Neural cell (in vitro differentiated cells): ENCODE measurements around the gene KBTBD13. TPM values are rescaled to one million over a fixed set of nuclear protein-coding genes. Genes with fewer than 3 reads are reported as not detected.

Experiments used
- H2AFZ ChIP-seq: fragments of 200-600, 300-800 bp; sonication (generic), shearing (Covaris generic); 2 replicates; pipeline ENCODE4 v1.6.0; 2014; ENCODE audit warnings: low read depth, mild to moderate bottlenecking, antibody characterized with exemption, low read length, moderate library complexity
- H3F3A ChIP-seq: fragments of 200-600 bp; shearing (Covaris generic); 2 replicates; pipeline ENCODE4 v1.6.1; 2016; ENCODE audit warnings: mild to moderate bottlenecking, moderate library complexity, mixed read lengths, antibody characterized with exemption, low read length; ENCODE audit not compliant: insufficient read depth, poor library complexity, severe bottlenecking
- H3K27ac ChIP-seq: fragments of 200-600, 300-800 bp; sonication (generic), shearing (Covaris generic); 2 replicates; pipeline ENCODE4 v1.5.1; 2014; ENCODE audit warnings: mild to moderate bottlenecking, low read length, moderate library complexity
- H3K27me3 ChIP-seq: fragments of 300-800, 200-600 bp; sonication (generic), shearing (Covaris generic); 2 replicates; pipeline ENCODE4 v1.6.0; 2014; ENCODE audit warnings: mild to moderate bottlenecking, low read depth, low read length, moderate library complexity; ENCODE audit not compliant: insufficient read depth
- H3K36me3 ChIP-seq: fragments of 300-800, 200-600 bp; sonication (generic), shearing (Covaris generic); 2 replicates; pipeline ENCODE4 v1.5.1; 2014; ENCODE audit warnings: mild to moderate bottlenecking, antibody characterized with exemption, low read length, moderate library complexity; ENCODE audit not compliant: insufficient read depth
- H3K4me2 ChIP-seq: fragments of 300-800, 200-600 bp; sonication (generic), shearing (Covaris generic); 2 replicates; pipeline ENCODE4 v1.6.0; 2014; ENCODE audit warnings: mild to moderate bottlenecking, low read length
- H3K4me3 ChIP-seq: fragments of 300-800, 200-600 bp; sonication (generic), shearing (Covaris generic); 2 replicates; pipeline ENCODE4 v1.5.1; 2014; ENCODE audit warnings: mild to moderate bottlenecking, low read length, moderate library complexity
- H3K79me2 ChIP-seq: fragments of 200-600 bp; shearing (Covaris generic); replicated peaks from 2 replicates; pipeline ENCODE4 v1.6.0; 2014; ENCODE audit warnings: mild to moderate bottlenecking, low read length, moderate library complexity; ENCODE audit not compliant: insufficient read depth
- H3K9ac ChIP-seq: fragments of 300-800, 200-600 bp; sonication (generic), shearing (Covaris generic); 2 replicates; pipeline ENCODE4 v1.6.1; 2016; ENCODE audit warnings: mild to moderate bottlenecking, low read length, mixed read lengths
- H3K9me2 ChIP-seq: fragments of 200-600 bp; shearing (Covaris generic); 2 replicates; pipeline ENCODE4 v1.6.1; 2016; ENCODE audit warnings: mild to moderate bottlenecking, low read length, mixed read lengths; ENCODE audit not compliant: insufficient read depth
- H3K9me3 ChIP-seq: fragments of 200-600, 300-800 bp; sonication (generic), shearing (Covaris generic); 2 replicates; pipeline ENCODE4 v1.6.1; 2016; ENCODE audit warnings: mild to moderate bottlenecking, mixed run types, low read length, moderate library complexity, mixed read lengths
- H4K20me1 ChIP-seq: fragments of 200-600 bp; shearing (Covaris generic); 2 replicates; pipeline ENCODE4 v1.6.1; 2016; ENCODE audit warnings: mild to moderate bottlenecking, mixed run types; ENCODE audit not compliant: insufficient read depth
- EP300 ChIP-seq: fragments of 450-650 bp; conservative IDR thresholded peaks from 2 replicates; pipeline ENCODE4 v1.6.1; 2014; ENCODE audit warnings: antibody characterized with exemption, mild to moderate bottlenecking, moderate library complexity; ENCODE audit not compliant: poor library complexity, severe bottlenecking
- EZH2 ChIP-seq: fragments of 200-600, 300-800 bp; shearing (Covaris generic), sonication (generic); IDR thresholded peaks from 2 replicates; pipeline ENCODE4 v1.6.1; 2014; ENCODE audit warnings: antibody characterized with exemption, low read length, borderline replicate concordance, mild to moderate bottlenecking; ENCODE audit not compliant: insufficient read depth, poor library complexity, severe bottlenecking
- MXI1 ChIP-seq: fragments of 450-650 bp; conservative IDR thresholded peaks from 2 replicates; pipeline ENCODE4 v1.6.1; 2014; ENCODE audit warnings: antibody characterized with exemption, mild to moderate bottlenecking; ENCODE audit not compliant: poor library complexity, severe bottlenecking
- POLR2AphosphoS5 ChIP-seq: IDR thresholded peaks from 2 replicates; pipeline ENCODE4 v1.6.1; 2012
- RAD21 ChIP-seq: fragments of 450-650 bp; conservative IDR thresholded peaks from 2 replicates; pipeline ENCODE4 v1.6.1; 2014; ENCODE audit warnings: antibody characterized with exemption, mild to moderate bottlenecking, moderate library complexity
- REST ChIP-seq: IDR thresholded peaks from 2 replicates; pipeline ENCODE4 v1.6.1; 2012; ENCODE audit warnings: borderline replicate concordance
- SMC3 ChIP-seq: fragments of 450-650 bp; conservative IDR thresholded peaks from 2 replicates; pipeline ENCODE4 v1.6.1; 2014; ENCODE audit warnings: antibody characterized with exemption, mild to moderate bottlenecking, moderate library complexity; ENCODE audit not compliant: poor library complexity
- TAF1 ChIP-seq: IDR thresholded peaks from 2 replicates; pipeline ENCODE4 v1.6.1; 2012; ENCODE audit warnings: low read depth
- polyA plus RNA-seq: library from polyadenylated mRNA; depleted of rRNA; stranded (reverse); fragments of >200 nt; gene quantifications from 2 replicates; pipeline ENCODE4 v1.2.3, GENCODE V29; 2014
- TF ChIP-seq, protein P1 (sequence below): fragments of 450-650 bp; IDR thresholded peaks from 2 replicates; pipeline ENCODE4 v1.5.1; 2014; ENCODE audit warnings: antibody characterized with exemption, mild to moderate bottlenecking, moderate library complexity; ENCODE audit not compliant: poor library complexity, severe bottlenecking

Gene KBTBD13
- polyA plus RNA-seq, 1 donor from 2014 or later: not detected

GRCh38 chr15:65102912-65103311, 26.4 kb downstream of the KBTBD13 start:
- Histone ChIP-seq H3K36me3 (no peaks in the 10 kb centered on the region), H3K4me3 (no peak overlapping the region), H4K20me1 (no peaks in the 10 kb centered on the region), H3F3A (no peaks in the 10 kb centered on the region), H3K27ac (no peak overlapping the region), H3K9me3 (no peaks in the 10 kb centered on the region), H3K9me2 (no peaks in the 10 kb centered on the region), H2AFZ (no peak overlapping the region), H3K9ac (no peak overlapping the region), H3K4me2 (no peak overlapping the region), H3K27me3 (peaks cover 14% of the 10 kb centered on the region), H3K79me2 (no peaks in the 10 kb centered on the region)
- TF ChIP-seq RAD21: no peak

DNA sequence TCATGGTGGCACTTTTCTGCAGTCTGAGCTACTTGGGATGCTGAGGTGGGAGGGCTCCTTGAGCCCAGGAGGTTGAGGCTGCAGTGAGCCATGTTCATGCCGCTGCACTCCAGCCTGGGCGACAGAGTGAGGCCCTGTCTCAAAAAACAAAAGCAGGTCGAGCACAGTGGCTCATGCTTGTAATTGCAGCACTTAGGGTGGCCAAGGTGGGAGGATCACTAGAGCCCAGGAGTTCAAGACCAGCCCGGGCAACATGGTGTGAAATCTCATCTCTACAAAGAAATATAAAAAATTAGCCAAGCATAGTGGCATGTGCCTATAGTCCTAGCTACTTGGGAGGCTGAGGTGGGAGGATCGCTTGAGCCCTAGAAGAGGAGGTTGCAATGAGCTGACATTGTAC, 28.5 kb downstream of the KBTBD13 start:
- H4K20me1 ChIP-seq: no peaks in the 10 kb centered on the region
- H3K27me3 ChIP-seq: peaks cover 14% of the 10 kb centered on the region
- no peak overlapping the region for H3K9ac ChIP-seq
- no peak for TF ChIP-seq TAF1
- TF ChIP-seq, protein P1, sequence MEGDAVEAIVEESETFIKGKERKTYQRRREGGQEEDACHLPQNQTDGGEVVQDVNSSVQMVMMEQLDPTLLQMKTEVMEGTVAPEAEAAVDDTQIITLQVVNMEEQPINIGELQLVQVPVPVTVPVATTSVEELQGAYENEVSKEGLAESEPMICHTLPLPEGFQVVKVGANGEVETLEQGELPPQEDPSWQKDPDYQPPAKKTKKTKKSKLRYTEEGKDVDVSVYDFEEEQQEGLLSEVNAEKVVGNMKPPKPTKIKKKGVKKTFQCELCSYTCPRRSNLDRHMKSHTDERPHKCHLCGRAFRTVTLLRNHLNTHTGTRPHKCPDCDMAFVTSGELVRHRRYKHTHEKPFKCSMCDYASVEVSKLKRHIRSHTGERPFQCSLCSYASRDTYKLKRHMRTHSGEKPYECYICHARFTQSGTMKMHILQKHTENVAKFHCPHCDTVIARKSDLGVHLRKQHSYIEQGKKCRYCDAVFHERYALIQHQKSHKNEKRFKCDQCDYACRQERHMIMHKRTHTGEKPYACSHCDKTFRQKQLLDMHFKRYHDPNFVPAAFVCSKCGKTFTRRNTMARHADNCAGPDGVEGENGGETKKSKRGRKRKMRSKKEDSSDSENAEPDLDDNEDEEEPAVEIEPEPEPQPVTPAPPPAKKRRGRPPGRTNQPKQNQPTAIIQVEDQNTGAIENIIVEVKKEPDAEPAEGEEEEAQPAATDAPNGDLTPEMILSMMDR: no peak
- TF ChIP-seq EZH2: no peak
- no peak for TF ChIP-seq REST
- no peak for TF ChIP-seq MXI1
- TF ChIP-seq EP300: no peak
- no peak for TF ChIP-seq SMC3
- no peak for TF ChIP-seq RAD21
- no peak for TF ChIP-seq POLR2AphosphoS5
- no peak overlapping the region for H3K4me2 ChIP-seq
- H2AFZ ChIP-seq: no peak overlapping the region
- no peaks in the 10 kb centered on the region for H3K9me2 ChIP-seq
- H3K9me3 ChIP-seq: no peaks in the 10 kb centered on the region
- H3K27ac ChIP-seq: no peak overlapping the region
- H3K36me3 ChIP-seq: no peaks in the 10 kb centered on the region
- H3F3A ChIP-seq: no peaks in the 10 kb centered on the region
- no peaks in the 10 kb centered on the region for H3K79me2 ChIP-seq
- H3K4me3 ChIP-seq: no peak overlapping the region
